GM10266 (cell line): ENCODE results near the gene DNAJC10.

Source experiments
- DNase-seq: peaks from one replicate; pipeline ENCODE4 v3.0.0; 2012; ENCODE audit errors: extremely low spot score
- CTCF ChIP-seq: IDR thresholded peaks from 2 replicates; pipeline ENCODE4 v1.5.1; 2012; ENCODE audit warnings: mild to moderate bottlenecking, low read depth; ENCODE audit not compliant: control insufficient read depth, insufficient read depth; ENCODE audit errors: missing control alignments

Gene DNAJC10

GRCh38 chr2:182834293-182834692, 118.2 kb downstream of the DNAJC10 start:
- no peak for TF ChIP-seq CTCF
- no peak for DNase-seq

GRCh38 chr2:182836451-182836850, 120.4 kb downstream of the DNAJC10 start:
- no peak for DNase-seq
- TF ChIP-seq CTCF, result no peak
